SHP77 (cell line): ENCODE data around the gene KERA.

ENCODE experiments used
- DNase-seq, 2 experiments: peaks; one replicate each; lab custom pipeline; 2025; lab: John Stamatoyannopoulos, UW

KERA gene

DNA sequence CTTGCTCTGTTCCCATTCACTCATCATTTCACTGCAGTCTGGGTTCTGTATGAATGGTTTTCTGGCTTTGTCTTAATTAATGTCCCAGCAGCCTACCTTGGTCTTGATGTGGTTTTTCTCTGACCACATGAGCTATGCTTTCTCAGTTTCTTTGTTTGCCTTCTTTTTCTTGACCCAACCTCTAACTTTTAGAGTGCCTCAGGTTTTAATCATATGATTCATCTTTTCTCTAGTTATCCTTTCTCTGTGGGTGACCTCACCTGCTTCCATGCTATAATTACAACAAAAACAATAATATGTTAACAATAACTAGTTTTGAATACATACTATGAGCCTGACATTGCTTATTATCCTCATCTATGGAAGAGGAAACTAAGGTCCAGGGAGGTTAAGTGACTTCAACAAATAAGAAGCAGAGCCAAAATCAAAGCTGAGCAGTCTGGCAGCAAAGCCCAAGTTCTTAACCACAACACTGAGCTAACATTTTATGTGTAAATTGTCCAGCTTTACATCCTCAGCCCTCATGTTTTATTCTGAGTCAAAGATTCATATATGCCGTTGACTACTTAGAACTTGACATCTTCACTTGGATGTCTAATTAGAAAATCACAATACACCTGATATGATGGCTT lies 48.4 kb downstream of the KERA start:
- DNase-seq = no peak

DNA sequence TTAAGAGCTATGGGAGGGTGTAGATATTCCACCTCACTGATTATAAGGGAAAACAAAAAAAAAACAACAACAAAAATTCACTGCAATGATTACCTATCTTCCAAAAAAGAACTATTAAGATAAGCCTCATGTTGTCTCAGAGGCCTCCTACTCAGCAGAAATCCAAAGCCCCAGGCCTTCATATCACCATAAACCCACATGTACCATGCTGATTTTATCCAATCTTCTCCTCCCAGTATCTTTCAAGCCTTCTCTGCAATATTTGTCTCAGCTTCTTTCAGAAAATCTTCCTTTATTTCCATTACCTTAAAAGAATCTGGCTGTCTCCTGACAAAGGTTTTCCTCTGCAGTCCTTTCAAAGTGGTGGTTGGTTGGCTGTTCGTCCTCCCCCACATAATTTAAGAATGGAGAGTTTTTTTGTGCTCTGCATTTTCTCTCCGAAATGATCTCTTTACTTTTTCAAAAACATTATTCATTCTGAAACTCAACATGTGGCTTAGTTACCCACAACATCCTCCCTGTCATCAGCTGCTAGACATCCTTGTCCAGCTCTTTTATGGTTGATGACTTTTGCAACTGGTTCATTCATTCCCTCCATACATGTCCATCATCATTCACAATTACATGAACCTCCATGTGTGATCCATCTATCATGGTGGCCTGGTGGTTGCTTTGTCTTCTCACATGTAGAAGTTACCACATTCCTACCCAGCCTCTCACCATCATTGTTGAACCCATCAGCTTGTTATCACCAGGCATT lies 50.1 kb downstream of the KERA start:
- no peak for DNase-seq

DNA sequence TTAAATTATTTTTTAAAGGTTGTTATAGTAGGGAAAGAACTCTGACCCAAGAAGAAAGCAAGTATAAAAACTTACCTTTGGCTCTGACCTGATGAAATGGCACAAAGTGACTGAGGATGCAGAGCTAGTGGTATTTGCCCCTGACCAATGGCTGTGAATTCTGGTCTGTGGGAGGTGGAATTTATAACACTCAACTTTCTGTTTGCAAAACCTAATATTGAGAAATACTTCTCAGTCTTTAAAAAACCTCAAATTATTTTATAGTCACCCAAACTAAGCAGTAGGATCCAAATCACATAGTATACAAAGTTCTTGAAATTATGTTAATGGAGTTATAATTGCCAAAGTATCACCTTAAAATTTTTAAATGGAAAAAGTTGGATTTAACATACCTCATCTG lies 53.0 kb downstream of the KERA start, which contains the start of gene EPYC:
TSS of gene EPYC (minus strand) at position 101 of the 400 bp plus-strand sequence. CDS start 2,407 bp downstream, outside the sequence.
- no peak for DNase-seq

DNA sequence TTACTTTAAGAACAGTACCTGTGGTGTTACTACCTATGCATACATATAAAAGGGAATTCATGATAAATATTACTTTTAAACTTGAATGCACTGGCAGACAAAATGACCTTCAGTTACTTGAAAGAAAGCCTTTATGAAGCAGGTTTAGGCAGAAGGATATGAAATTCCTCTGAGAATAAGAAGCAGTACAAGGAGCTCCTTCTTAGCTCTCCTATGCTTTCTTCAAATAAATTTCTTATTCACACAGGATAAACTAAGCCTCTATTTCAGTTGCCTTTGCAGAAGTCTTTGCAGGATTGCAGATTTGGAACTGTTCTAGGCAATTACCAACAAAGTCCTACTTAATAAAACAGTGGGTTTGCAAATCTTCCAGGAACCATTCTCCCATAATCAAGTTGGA lies 54.1 kb downstream of the KERA start:
- DNase-seq = no peak

DNA sequence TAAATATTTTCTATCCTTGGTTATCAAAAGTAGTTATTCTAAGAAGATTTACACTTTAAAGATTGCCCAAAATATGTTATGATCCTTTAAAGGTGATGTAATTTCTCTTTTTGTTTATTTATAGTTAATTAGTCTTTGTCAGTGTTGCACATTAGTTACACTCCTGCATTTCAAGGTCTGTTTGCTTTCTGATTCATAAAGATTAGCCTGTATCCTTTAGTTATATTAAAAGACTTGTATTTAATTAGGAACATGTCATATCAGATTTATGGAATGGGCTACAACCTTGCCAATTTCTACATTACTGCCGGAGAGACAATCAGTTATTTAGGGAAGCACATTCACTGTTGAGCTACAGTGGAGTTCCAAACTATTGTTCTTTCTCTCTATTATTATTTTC lies 56.5 kb downstream of the KERA start:
- DNase-seq = no peak
